ENCODE results near the gene JAZF1.
A peak's percentile ranks its signal among the peaks of the same experiment; 100 is the strongest.

The JAZF1 gene

DNA sequence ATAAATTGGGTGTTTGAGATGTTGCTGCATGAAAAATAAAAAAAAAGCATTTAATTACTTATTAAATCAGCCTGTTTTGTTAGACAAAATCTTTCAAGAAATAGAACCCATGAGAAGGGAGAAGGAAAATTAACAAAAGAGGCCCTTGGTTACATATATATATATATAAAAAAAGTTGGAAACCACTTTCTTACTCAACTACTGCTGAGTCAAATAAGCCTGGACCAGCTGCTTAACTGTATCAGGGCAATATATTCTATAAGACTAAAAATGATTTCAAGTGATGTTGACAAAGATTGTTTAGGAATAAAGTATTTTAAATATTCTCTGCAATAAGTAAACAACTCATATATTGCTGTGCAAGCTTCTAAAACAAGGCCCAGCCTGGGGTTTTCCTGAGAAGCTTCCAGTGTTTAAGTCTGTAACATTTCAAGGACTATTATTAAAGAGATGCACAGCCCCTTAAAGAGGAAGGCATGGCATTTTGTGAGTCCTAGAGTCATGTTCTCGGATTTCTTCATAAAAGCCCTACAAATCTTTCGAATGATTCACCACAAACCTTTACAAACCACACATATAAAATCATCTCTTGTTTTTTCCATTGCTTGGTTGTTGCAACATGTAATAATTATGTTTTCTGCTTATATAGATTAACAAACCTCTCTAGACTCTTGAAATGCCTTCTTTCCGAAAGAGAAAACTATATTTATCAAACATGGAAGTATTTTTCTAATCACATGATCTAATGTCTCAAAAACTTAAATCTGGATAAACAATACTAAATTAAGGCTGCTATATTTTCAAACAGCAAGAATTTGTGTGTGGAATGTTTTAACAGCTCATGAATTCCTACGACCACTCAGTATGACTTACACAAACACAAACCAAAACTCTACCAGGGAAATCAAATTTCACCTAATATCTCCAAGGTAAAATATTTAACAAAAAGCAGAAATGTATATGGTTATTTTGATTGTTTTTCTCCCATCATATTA, 14.3 kb downstream of the JAZF1 start:
- DNase-seq (ENCODE audit: low spot score) = peak; percentile 20

DNA sequence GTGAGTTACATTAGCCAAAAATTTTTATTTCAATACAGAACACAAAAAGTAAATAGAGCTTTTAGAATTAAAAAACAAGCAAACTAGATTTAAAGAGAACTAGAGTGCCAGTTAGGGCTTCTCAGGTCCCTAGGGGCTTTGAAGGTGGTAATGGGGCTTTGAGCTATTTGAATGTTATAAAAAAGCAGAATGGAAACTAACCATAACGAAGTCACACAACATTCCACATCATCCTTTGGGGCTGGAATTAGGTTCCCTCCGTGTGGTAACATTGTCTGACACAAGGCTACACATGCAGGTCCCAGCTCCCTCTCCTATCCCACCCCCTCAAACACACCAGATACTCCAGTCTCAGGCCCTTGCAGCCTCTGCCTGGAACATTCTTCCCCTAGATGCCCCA, 15.3 kb downstream of the JAZF1 start:
- no peak for DNase-seq (ENCODE audit: low spot score)

DNA sequence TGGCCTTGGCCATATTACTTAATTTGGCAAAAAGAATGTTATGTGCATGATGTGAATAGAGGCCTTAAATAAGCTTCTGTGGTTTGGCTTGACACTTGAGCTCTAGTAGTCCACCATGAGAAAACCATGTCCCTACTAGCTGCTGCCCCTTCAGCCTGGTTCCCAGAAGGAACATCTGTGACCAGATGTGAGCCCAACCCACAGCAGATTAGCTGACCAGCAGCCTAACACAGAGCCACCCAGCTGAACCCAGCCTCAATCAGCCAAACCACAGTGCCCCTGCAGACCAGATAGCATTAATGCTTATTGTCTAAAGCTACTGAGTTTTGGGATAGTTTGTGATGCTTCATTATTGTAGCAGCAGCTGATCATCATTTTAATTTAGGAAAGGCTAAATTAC, 16.6 kb downstream of the JAZF1 start:
- DNase-seq (ENCODE audit: low spot score) = no peak

DNA sequence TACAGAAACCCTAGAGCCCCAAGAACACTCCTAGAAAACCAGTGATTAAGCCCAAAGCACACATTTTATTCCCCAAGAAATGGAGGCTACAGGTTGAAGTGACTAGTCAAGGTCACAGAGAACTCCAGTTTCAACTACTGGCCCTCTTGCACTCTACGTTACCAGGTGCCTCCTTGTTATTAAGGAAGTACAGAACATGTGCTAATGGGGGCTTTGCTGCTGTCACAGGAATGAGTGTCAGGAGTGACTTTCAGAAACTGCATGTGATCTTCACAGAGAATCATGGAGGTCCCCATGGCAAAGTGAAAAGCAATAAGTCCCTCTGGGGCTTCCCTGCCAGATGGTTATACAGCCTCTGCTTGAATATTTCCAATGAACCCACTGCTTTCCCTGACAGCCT, 19.3 kb downstream of the JAZF1 start:
- DNase-seq (ENCODE audit: low spot score) = no peak

DNA sequence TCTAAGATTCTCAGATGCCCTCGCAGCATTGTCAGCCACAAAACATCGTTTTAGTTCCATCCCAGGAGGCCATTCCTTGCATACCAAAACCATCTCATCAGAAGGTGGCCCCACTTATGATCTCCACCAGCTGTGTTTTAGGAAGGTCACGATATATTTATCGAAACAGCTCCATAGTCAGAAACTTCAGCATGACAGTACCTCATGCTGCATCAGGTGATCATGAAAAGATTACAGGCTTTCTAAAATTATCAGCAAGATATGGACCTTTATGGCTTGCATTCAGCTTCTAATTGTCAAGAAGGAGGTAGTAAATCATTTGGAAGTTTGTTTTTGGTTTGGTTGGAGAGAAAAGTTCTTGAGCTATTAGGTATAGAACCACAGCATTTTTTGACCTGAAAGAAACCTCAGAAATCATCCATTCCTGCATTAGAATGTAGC, 20.0 kb downstream of the JAZF1 start:
- no peak for DNase-seq (ENCODE audit: low spot score)

DNA sequence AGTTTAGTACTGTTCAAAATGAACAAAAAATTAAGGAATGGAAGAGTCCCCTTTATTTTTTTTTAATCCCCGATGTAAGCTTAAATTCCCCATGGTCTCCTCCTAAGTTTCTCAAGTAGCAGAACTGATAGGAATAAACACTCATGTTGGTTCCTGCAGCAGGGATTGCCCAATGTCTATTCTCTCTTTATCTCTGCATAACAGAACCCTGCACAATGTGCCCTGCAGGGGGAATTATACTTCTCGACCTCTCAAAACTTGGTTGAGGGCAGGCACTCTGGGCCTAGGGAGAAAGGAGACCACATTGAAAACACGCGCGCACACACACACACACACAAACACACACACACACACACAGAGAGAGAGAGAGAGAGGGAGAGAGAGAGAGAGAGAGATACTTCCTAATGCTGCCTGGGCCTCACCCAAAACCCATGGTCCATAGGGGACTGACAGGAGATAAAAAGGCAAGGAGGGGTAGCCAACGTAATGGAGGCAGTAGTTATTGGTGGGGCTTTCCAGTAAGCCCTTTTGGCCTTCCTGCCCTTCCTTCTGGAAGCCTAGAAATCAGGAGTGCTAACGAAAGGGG, 22.7 kb downstream of the JAZF1 start:
- no peak for DNase-seq (ENCODE audit: low spot score)

DNA sequence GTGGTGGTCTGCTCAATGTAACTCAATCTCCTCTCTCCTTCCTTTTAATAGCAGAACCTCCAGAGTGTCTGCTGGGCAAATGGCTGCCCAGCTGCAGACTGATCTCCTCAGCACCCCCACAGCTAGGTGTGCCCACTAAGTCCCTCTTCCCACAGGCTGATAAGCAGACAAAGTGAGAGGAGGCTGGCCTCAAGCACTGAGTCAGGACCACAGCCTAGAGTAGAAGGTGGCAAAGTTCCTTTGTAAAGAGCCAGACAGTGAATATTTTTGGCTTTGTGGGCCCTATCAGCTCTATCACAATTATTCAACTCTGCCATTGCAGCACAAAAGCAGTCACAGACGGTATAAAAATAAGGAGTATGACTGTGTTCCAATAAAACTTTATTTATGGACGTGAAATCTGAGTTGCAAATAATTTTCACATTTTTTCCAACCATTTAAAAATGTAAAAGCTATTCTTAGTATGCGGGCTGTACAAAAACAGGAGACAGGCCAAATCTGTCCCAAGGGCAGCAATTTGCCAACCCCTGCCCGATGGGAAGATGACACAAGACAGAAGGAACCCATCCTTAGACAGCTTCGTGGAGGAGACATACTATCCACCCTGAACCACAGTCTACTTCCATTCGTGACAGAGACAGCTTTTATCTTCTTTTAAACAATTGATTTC, 23.4 kb downstream of the JAZF1 start:
- no peak for DNase-seq (ENCODE audit: low spot score)

DNA sequence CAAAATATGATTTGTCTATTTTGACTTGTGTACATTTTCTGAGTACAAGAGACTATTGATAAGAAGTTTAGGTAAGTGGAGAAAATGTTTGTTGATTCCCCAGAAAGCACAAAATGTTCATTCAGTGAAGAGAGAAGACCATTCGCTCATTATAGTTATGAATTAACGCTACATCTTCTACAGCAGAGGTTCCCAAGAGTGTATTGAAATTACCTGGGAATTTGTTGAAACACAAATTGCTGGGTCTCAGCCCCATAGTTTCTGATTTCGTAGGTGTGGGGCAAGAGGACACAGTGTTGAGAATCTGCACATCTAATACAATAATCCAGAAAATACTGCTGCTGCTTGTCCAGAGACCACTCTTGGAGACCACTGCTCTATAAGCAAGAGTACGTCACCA, 24.2 kb downstream of the JAZF1 start:
- no peak for DNase-seq (ENCODE audit: low spot score)

DNA sequence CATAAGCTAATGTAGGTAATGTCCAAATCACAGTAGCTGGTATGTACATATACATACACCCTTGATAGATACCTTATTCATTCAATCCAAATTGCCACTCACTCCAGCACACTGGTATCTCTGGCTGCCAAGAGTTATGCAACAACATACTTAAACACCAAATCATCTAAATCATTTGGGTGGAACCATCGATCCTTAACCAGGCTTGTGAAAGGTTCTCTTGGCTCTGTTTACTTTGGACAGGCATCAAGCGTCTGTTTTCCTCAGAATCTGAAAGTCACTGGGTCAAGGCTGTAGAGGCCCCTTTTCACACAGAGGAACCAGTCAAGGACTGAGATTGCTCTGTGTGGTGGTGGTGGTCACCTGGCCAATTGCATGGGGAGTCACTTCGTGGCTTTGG, 24.6 kb downstream of the JAZF1 start:
- no peak for DNase-seq (ENCODE audit: low spot score)

DNA sequence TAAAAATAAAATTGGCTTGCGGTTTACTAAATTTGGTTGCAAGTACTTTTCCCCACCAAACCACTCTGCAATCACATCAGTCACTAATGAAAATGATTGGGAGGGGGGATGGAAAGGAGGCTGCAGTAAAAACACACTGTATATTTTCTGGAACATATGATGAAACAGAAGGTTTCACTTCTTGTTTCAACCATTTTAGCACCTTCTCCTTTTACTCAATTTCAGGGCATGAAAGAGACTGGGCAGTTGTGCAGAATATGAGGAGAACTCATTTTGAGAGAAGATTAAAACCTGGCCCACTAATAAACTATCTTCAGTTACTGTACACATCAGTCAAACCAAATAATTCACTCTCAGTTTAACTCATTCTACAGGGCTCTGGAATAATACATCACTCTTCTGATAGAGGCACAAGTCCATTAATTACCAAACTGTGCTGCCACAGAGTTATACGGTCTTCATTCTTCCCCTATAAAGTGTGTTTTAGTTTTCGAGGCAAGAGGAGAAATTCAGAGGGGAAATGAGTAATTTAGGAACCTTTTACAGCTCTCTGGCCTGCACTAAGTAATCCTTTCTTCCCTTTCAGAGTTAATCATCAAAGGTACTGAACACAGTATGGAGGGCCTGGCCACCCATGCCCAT, 25.5 kb downstream of the JAZF1 start:
- DNase-seq (ENCODE audit: low spot score) = no peak

DNA sequence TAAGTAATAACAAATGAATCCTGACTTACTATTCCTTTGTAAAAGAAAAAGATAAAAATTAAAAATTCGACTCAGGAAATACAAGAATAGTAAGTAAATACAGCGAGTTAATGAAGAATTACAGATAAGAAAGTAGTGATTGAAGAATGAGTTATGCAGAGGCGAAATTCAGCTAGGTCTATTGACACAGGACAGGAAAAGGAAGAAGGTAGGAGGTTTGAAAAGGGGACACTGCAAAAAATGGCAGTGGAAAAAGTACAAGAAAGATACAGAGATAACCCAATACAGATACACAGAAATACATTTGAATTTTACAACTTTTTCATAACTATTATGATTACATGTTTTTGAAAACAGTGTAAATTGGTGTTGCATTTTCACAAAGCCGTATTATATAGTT, 28.0 kb downstream of the JAZF1 start:
- no peak for DNase-seq (ENCODE audit: low spot score)

DNA sequence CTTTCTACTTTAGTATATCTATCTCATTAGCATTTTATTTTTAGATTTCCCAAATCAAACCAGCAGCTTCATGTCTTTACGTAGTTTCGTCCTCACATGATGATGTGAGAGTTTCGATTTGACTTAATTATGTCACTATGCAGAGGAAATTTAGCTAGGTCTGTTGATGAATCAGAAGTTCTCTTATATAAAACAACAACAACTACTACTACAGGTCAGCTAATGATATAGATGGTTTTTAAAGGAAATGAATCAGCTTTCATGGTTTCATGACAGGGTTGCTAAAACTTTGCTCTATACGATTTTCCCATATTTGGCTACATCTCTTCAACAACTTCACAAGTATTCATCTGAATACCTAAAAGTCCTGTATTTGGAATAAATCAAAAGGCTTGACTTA, 28.6 kb downstream of the JAZF1 start:
- no peak for DNase-seq (ENCODE audit: low spot score)

DNA sequence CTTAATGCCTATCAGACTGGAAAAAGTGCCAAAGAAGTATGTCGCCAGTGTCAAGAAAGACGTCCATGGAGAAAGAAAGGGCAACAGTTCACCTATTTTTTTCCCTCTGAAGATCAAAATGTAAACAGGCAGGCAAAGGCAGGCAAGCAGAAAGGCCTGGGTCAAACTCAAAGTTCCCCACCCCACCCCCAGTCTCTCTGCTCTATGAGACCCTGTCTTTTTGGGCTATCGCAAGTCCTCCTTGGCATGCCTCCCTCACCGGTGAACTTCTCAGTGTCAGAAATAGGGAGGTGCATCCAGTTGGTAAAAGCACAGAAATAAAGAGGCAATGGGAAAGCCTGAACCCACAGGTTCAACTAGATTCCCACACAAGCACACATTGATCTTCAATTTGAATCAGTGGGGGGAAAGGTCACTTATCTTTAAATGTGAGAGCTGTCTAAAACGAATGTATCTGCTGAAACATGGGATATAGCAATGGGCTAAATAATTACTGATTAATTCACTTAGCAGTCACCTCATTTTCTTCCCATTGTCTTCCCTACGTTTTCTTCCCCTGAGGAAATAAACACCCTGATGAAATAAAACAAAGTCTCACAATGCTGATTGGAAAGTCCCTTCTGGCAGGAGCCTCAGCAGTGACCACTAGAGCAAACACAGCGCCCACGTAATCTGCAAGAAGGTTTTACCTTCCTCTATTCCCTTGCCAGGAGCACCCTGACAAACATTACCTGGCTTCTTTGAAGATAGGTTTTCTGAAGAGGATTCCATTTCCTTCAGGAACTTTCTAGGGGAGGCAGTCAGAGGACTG, 31.1 kb downstream of the JAZF1 start:
- DNase-seq (ENCODE audit: low spot score) = no peak

DNA sequence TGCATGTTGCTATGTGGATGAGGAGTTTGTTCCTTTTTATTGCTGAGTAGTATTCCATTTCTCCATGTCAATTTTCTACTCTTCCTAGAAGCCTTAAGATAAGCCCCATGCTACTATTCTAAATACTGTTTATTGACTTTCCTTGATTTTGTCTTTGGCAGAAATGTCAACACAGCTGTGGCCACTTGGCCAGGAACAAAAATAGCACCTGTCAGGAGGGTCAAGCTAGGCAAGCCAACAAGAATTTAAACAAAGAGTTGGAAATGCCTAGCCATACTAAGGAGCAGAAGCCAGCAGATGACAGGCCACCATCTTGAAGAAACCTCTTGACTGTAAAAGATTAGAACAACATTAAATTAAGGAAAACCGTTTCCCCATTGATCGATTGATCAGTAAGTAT, 34.7 kb downstream of the JAZF1 start:
- DNase-seq (ENCODE audit: low spot score) = no peak

DNA sequence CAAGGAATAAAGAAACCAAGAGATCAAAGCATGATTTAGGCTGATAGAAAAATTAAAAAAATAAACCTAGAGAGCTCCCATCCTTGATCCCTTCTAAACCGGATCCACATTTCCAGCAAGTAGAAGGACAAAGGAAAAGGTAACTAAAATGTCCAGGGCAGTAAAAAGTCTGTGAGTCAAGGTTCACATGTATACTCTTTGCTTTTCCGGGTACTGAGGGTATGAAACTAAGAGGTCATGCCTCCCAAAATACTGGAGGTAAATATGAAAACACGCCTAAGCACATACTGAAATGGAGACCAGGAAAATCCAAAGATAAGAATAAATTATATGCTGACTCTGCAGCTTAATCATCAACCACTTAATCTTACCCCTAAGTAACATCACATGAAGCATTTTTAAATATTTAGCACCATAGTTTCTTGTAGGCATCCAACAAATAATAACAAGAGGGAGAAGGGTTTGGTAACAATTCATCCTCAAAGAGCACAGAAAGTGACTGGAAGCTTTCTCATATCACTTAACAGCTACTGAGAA, 35.4 kb downstream of the JAZF1 start:
- DNase-seq (ENCODE audit: low spot score) = no peak

DNA sequence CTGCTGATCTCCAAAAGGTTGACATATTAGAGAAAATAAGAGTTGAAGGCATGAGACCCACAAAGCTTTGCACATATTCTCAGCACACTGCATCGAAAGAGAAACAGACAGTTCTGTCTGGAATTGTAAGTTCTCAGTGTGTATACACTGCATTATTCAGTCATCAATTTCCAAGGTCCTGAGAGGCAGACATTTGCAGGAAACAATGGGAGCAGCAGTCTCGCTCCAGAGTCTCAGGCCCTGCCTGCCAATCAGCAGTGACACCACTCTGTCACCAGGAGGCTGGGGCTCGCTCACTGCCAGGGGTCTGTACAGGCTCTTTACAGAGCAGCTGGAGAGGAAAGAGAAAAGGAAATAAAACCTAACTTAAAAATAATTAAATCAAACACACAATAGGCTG, 36.3 kb downstream of the JAZF1 start:
- DNase-seq (ENCODE audit: low spot score) = no peak

DNA sequence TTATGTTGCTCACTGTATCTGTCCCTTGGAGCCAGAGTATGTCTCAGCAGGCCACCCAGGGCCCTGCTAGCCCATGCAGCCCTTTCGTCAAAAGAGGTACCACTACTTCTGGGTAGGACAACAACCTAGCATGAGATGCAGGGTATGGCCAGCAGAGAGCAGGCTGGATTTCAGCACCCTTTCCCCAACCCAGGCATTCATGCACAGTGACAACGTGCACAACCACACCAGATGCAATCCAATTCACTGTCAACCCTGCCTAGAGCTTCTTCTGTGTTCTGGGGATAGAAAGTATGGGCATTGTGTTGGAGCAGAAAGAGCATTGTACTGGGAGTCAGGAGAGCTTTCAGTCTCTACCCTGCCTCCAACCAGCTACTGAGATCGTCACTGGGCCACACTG, 37.9 kb downstream of the JAZF1 start:
- no peak for DNase-seq (ENCODE audit: low spot score)

DNA sequence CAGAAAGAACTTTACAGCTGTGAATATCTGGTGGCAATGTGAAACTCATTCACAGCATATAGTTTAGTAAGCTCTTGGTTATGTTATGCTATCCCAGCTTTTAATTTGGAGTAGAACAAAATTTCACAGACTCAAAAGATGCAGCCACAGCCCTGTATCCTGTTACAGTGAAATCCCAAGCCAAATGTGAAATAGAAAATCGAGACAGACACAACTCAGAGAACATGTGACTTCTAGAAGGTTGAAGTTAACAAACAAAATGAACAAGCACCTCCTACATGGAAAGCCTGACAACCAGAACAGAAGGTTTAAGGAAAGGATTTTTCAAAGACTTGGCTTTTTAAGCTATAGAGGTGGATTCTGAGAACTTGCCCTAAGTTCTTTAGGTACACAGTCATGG, 39.6 kb downstream of the JAZF1 start:
- no peak for DNase-seq (ENCODE audit: low spot score)

DNA sequence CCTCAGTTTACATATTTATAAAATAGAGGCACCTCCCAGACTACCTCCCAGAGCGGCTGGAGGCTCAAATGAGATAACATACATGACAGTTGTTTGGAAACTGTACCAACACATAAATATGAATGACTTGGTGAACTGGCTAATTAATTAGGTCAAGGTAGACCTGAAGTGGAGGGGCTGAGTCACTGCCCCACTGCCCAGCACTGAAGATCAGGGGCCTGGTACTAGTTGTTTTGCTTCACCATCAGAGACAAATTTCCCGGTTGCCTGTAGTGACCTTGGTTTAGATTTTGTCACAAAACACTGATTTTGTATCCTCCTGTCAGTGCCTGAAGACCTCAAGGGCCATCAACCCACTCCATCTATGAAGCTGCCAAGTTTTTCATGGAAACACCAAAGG, 41.8 kb downstream of the JAZF1 start:
- no peak for DNase-seq (ENCODE audit: low spot score)

DNA sequence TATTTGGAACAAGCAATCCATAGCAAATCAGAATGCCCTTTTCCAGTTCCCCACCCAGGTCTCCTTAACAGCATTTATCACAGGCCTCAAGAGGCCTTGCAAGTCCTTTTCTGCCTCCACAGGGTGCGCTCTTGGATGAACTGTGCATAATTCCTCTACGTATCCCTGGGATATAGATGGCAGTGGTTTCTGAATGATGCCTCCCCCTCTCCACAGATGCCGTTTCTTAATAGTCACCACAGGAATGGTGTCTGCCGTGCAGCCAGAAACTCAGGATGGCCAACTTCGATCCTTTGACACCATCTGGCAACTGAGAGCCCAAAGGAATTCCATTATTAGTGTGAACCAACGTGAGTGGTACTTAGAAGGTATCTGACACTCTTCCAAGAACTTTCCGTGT, 43.1 kb downstream of the JAZF1 start:
- no peak for DNase-seq (ENCODE audit: low spot score)

DNA sequence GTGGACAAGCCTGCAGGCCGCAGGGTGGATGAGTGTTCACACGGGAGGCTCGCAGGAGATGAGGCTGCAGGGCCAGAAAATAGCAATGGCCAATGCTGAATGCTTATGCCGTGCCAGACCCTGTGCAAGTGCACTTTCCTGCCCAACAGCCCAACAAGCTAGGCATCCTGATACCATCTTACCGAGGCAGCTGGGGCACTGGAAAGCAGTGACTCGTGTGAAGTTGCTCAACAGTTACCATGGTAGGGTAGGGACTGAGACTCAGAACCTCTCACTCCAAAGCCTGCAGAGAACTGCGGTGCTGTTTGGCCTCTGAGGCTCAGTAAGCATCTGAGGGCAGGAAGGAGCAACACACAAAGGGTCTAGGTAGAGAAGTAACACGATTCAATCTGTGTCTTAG, 43.7 kb downstream of the JAZF1 start:
- DNase-seq (ENCODE audit: low spot score) = no peak

Measured in SW480 (cell line).